ENCODE measurements around the gene FAU. TPM values are rescaled to one million over a fixed set of nuclear protein-coding genes. Genes with fewer than 3 reads are reported as not detected.
A peak's percentile ranks its signal among the peaks of the same experiment; 100 is the strongest.

Gene FAU
- total and polyA plus RNA-seq, 9 of the 15 experiments (the other 6 are each of a cell fraction or from before 2014, with no cell fraction given): 433 to 1,827 (median 942) TPM

GRCh38 chr11:65117206-65118096 lies 4.5 kb downstream of the FAU start, which contains the start of gene ZNHIT2 (continued):
- TF ChIP-seq RERE (CRISPR knock-in tag; IDR thresholded peaks at IDR 0.05; ENCODE audit: borderline replicate concordance): no peak
- TF ChIP-seq ZBTB17 (CRISPR knock-in tag; IDR thresholded peaks at IDR 0.05): peak; percentile 51
- no peak for TF ChIP-seq KAT2B (IDR thresholded peaks at IDR 0.05; ENCODE audit: low read depth, low read length)
- no peak for TF ChIP-seq NFXL1 (CRISPR knock-in tag; IDR thresholded peaks at IDR 0.05)
- TF ChIP-seq PRMT5 (CRISPR knock-in tag; IDR thresholded peaks at IDR 0.05): peak; percentile 95
- TF ChIP-seq BRF2 (IDR thresholded peaks at IDR 0.05; ENCODE audit: borderline replicate concordance, insufficient read depth, insufficient read length): no peak
- no peak for TF ChIP-seq SRSF3 (IDR thresholded peaks at IDR 0.05; ENCODE audit: insufficient read depth, low read length)
- peak; percentile 98 for TF ChIP-seq POLR2AphosphoS5 (IDR thresholded peaks at IDR 0.05; ENCODE audit: control insufficient read depth, insufficient read depth, low read depth, low read length)
- peak; percentile 57; the same call in 1 of the 2 replicates for TF ChIP-seq KLF16 (IDR thresholded peaks at IDR 0.05)
- TF ChIP-seq CUX1 (CRISPR knock-in tag; IDR thresholded peaks at IDR 0.05): no peak
- TF ChIP-seq RAD51 (IDR thresholded peaks at IDR 0.05; ENCODE audit: borderline replicate concordance, low read depth): no peak
- TF ChIP-seq NCOA6 (IDR thresholded peaks at IDR 0.05): no peak
